K562 (cell line): ENCODE measurements around the gene SPATA2L.

Experiments used
- CTCF ChIP-seq, 3 experiments: IDR thresholded peaks in 2 of 3; conservative IDR thresholded peaks in 1 of 3; 2 replicates each; pipeline ENCODE4 v1.5.1; 2011 to 2012; ENCODE audit warnings: low read length in 3 of 3, mild to moderate bottlenecking in 3 of 3, control low read depth in 2 of 3, improper control_type of control experiment in 1 of 3, inconsistent platforms in 1 of 3, low read depth in 1 of 3, mixed read lengths in 1 of 3, moderate library complexity in 1 of 3; ENCODE audit not compliant: insufficient read depth in 2 of 3
- EZH2 ChIP-seq: IDR thresholded peaks from 2 replicates; pipeline ENCODE4 v1.6.1; 2012; ENCODE audit warnings: low read depth, mild to moderate bottlenecking, inconsistent platforms, low read length, borderline replicate concordance
- HDAC6 ChIP-seq: IDR thresholded peaks from 2 replicates; pipeline ENCODE4 v1.6.1; 2012; ENCODE audit warnings: low read depth, mild to moderate bottlenecking, control low read depth, inconsistent platforms, low read length, moderate library complexity
- PREB ChIP-seq: sonication (generic); formaldehyde crosslinking; IDR thresholded peaks from 2 replicates; pipeline ENCODE4 v1.8.1; 2023; ENCODE audit warnings: mild to moderate bottlenecking, missing genetic modification reagents
- RFX5 ChIP-seq: IDR thresholded peaks from 2 replicates; pipeline ENCODE4 v1.6.1; 2011; ENCODE audit warnings: low read depth, mild to moderate bottlenecking, improper control_type of control experiment, low read length
- ZEB2 ChIP-seq: fragments of 450-650 bp; IDR thresholded peaks from 2 replicates; pipeline ENCODE4 v1.6.1; 2016

- TF ChIP-seq CTCF (IDR thresholded peaks at IDR 0.05 in 2 of 3, conservative IDR thresholded peaks at IDR 0.05 in 1 of 3; ENCODE audit: insufficient read depth in 2 of 3, low read depth in 1 of 3, low read length in 3 of 3): no peak
- TF ChIP-seq RFX5: no peak
- TF ChIP-seq ZEB2: no peak
- TF ChIP-seq HDAC6: no peak
- TF ChIP-seq EZH2: no peak
- TF ChIP-seq PREB (CRISPR knock-in tag): no peak
These were observed 7.7 kb upstream of the SPATA2L start for GRCh38 chr16:89709166-89709565.
